Transverse colon (tissue), 3 donors: ENCODE data around the gene PFKFB4.

Experiments
- EP300 ChIP-seq: sonication (generic); formaldehyde crosslinking; IDR thresholded peaks from one replicate; pipeline ENCODE4 v1.6.1; 2017; ENCODE audit warnings: antibody characterized with exemption, low read depth
- POLR2A ChIP-seq: fragments of 450-650 bp; IDR thresholded peaks from one replicate; pipeline ENCODE4 v1.6.1; 2016; ENCODE audit warnings: antibody characterized with exemption, mild to moderate bottlenecking, moderate library complexity
- TF ChIP-seq, protein P1 (sequence below), 5 experiments: fragments of 200-600 bp in 3 of 5; fragments of 450-650 bp in 2 of 5; sonication (generic) in 3 of 5; IDR thresholded peaks; 1 replicate in 2 of 5; 2 replicates in 3 of 5; pipeline ENCODE4 v1.5.1; 2016 to 2017; ENCODE audit warnings: antibody characterized with exemption in 5 of 5, inconsistent platforms in 3 of 5, mild to moderate bottlenecking in 2 of 5, moderate library complexity in 1 of 5

DNA sequence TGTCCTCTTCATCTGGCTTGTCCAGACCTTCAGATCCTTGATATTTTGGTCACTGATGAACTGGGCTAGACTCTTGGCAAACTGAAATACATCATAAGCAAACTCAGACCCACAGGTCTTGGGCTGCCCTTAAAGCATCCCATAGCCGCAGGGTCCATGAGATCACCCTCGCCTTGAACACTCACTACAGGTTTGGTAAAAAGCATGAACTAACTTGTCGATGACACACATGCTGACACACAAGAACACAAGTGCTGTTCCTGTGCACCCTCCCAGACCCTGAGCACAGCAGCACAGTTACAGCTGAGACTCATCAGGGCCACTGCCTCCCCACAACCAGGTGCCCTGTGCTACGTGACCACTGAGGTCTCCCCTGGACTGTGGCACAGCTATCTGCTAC, 21.0 kb downstream of the PFKFB4 start:
- TF ChIP-seq POLR2A (no peak), EP300 (no peak)
- TF ChIP-seq, protein P1, sequence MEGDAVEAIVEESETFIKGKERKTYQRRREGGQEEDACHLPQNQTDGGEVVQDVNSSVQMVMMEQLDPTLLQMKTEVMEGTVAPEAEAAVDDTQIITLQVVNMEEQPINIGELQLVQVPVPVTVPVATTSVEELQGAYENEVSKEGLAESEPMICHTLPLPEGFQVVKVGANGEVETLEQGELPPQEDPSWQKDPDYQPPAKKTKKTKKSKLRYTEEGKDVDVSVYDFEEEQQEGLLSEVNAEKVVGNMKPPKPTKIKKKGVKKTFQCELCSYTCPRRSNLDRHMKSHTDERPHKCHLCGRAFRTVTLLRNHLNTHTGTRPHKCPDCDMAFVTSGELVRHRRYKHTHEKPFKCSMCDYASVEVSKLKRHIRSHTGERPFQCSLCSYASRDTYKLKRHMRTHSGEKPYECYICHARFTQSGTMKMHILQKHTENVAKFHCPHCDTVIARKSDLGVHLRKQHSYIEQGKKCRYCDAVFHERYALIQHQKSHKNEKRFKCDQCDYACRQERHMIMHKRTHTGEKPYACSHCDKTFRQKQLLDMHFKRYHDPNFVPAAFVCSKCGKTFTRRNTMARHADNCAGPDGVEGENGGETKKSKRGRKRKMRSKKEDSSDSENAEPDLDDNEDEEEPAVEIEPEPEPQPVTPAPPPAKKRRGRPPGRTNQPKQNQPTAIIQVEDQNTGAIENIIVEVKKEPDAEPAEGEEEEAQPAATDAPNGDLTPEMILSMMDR (IDR thresholded peaks at IDR 0.05): no peak
